Fibroblast of pulmonary artery (primary cell): Measurements from ENCODE around the gene EN2.

Experiments
- DNase-seq: peaks from one replicate; pipeline ENCODE4 v3.0.0-alpha.2; 2010; ENCODE audit warnings: low read depth
- H3K4me3 ChIP-seq: replicated peaks from 2 replicates; pipeline ENCODE4 v1.5.1; 2011; ENCODE audit warnings: low read depth, mild to moderate bottlenecking, control low read depth, low read length, moderate library complexity
- CTCF ChIP-seq: IDR thresholded peaks from 2 replicates; pipeline ENCODE4 v1.5.1; 2011; ENCODE audit warnings: mild to moderate bottlenecking, control low read depth, low read length, inconsistent platforms; ENCODE audit errors: missing control alignments

Gene EN2

GRCh38 chr7:155422599-155423336, 35.2 kb upstream of the EN2 start:
- H3K4me3 ChIP-seq: no peak overlapping the region
- no peak for DNase-seq
- TF ChIP-seq CTCF: no peak

GRCh38 chr7:155423337-155424285, 34.3 kb upstream of the EN2 start:
- no peak overlapping the region for H3K4me3 ChIP-seq
- DNase-seq: no peak
- no peak for TF ChIP-seq CTCF

GRCh38 chr7:155424301-155425010, 33.5 kb upstream of the EN2 start:
- no peak for DNase-seq
- TF ChIP-seq CTCF: no peak
- no peak overlapping the region for H3K4me3 ChIP-seq

GRCh38 chr7:155425011-155425340, 33.0 kb upstream of the EN2 start:
- no peak for DNase-seq
- TF ChIP-seq CTCF: no peak
- no peak overlapping the region for H3K4me3 ChIP-seq

- H3K4me3 ChIP-seq: no peak overlapping the region
- TF ChIP-seq CTCF: no peak
- DNase-seq: no peak
Measured at GRCh38 chr7:155425887-155426286, 32.0 kb upstream of the EN2 start.

GRCh38 chr7:155426543-155427410, 31.2 kb upstream of the EN2 start:
- no peak for DNase-seq
- H3K4me3 ChIP-seq: no peak overlapping the region
- TF ChIP-seq CTCF: no peak
